GM23248 (cell line): ENCODE measurements around the gene FAM227B. TPM values are rescaled to one million over a fixed set of nuclear protein-coding genes. Genes with fewer than 3 reads are reported as not detected.
A peak's percentile ranks its signal among the peaks of the same experiment; 100 is the strongest.

ENCODE experiments used
- DNase-seq: peaks from one replicate; pipeline ENCODE4 v3.0.0-alpha.2; 2015
- H2AFZ ChIP-seq: fragments of 200-600 bp; sonication (generic); 2 replicates; pipeline ENCODE4 v1.6.1; 2016; ENCODE audit warnings: antibody characterized with exemption
- H3F3A ChIP-seq: fragments of 200-600 bp; sonication (generic); 2 replicates; pipeline ENCODE4 v1.6.1; 2016; ENCODE audit warnings: mild to moderate bottlenecking, antibody characterized with exemption, mixed run types; ENCODE audit not compliant: insufficient read depth
- H3K27ac ChIP-seq: fragments of 200-600 bp; sonication (generic); 2 replicates; pipeline ENCODE4 v1.5.1; 2016; ENCODE audit warnings: mild to moderate bottlenecking
- H3K27me3 ChIP-seq: fragments of 200-600 bp; sonication (generic); replicated peaks from 2 replicates; pipeline ENCODE4 v1.6.1; 2016; ENCODE audit warnings: mild to moderate bottlenecking; ENCODE audit not compliant: insufficient read depth
- H3K36me3 ChIP-seq: fragments of 200-600 bp; sonication (generic); 2 replicates; pipeline ENCODE4 v1.6.1; 2016; ENCODE audit warnings: low read depth, mild to moderate bottlenecking
- H3K4me1 ChIP-seq: fragments of 200-600 bp; sonication (generic); 2 replicates; pipeline ENCODE4 v1.6.1; 2016; ENCODE audit warnings: mild to moderate bottlenecking; ENCODE audit not compliant: insufficient read depth
- H3K4me2 ChIP-seq: fragments of 200-600 bp; sonication (generic); one replicate; pipeline ENCODE4 v1.6.1; 2016; ENCODE audit warnings: mild to moderate bottlenecking; ENCODE audit not compliant: unreplicated experiment
- H3K4me3 ChIP-seq: fragments of 200-600 bp; sonication (generic); 2 replicates; pipeline ENCODE4 v1.5.1; 2016; ENCODE audit warnings: mild to moderate bottlenecking
- H3K79me2 ChIP-seq: fragments of 200-600 bp; sonication (generic); 2 replicates; pipeline ENCODE4 v1.6.1; 2016; ENCODE audit warnings: mild to moderate bottlenecking; ENCODE audit not compliant: insufficient read depth
- H3K9ac ChIP-seq: fragments of 200-600 bp; sonication (generic); 2 replicates; pipeline ENCODE4 v1.6.1; 2016; ENCODE audit warnings: mild to moderate bottlenecking
- H3K9me2 ChIP-seq: fragments of 200-600 bp; sonication (generic); 2 replicates; pipeline ENCODE4 v1.6.1; 2016; ENCODE audit warnings: mixed run types, mild to moderate bottlenecking, moderate library complexity; ENCODE audit not compliant: insufficient read depth
- H3K9me3 ChIP-seq: fragments of 200-600 bp; sonication (generic); one replicate; pipeline ENCODE4 v1.6.1; 2017; ENCODE audit warnings: low read depth
- H4K20me1 ChIP-seq: fragments of 200-600 bp; sonication (generic); 2 replicates; pipeline ENCODE4 v1.6.0; 2016; ENCODE audit not compliant: insufficient read depth
- EZH2 ChIP-seq: fragments of 200-600 bp; sonication (generic); IDR thresholded peaks from 2 replicates; pipeline ENCODE4 v1.6.1; 2018; ENCODE audit warnings: antibody characterized with exemption, mild to moderate bottlenecking; ENCODE audit not compliant: insufficient read depth, poor library complexity, severe bottlenecking
- EZH2phosphoT487 ChIP-seq: fragments of 200-600 bp; sonication (generic); IDR thresholded peaks from 2 replicates; pipeline ENCODE4 v1.6.1; 2018; ENCODE audit warnings: antibody characterized with exemption, moderate library complexity, mild to moderate bottlenecking, low read depth; ENCODE audit not compliant: insufficient read depth
- WGBS, 2 experiments: methylation state at CpG; one replicate each; pipeline ENCODE4 v1.1.6; 2015 to 2017; ENCODE audit warnings: low lambda C conversion rate in 2 of 2, low coverage in 1 of 2; ENCODE audit errors: missing lambda C conversion rate in 2 of 2; 5-methylcytosine and 5-hydroxymethylcytosine counted together
- in situ Hi-C: fragments of 300-500 bp; cut with MboI; formaldehyde crosslinking; loops from 2 replicates; pipeline ENCODE4 v1.15.0; 2020
- polyA plus RNA-seq: library from polyadenylated mRNA; unstranded; fragments of >200 nt; fragmentation: Nextera tagmentation; extraction: Ambion mirVana; gene quantifications from 2 replicates; pipeline ENCODE4 v1.2.1, GENCODE V29; 2016
- total RNA-seq: library from RNA; depleted of rRNA; stranded (reverse); fragments of >200 nt; shearing (Covaris generic); gene quantifications from 2 replicates; pipeline ENCODE4 v1.2.3, GENCODE V29; 2014

FAM227B gene
- total and polyA plus RNA-seq, 2 experiments from 2014 or later, result 4.4 to 10.0 TPM

GRCh38 chr15:49343546-49343945 is 277.1 kb downstream of the FAM227B start:
- no peak overlapping the region for H3K4me3 ChIP-seq

GRCh38 chr15:49339656-49340055 is 281.0 kb downstream of the FAM227B start:
- Histone ChIP-seq H3K4me2 (no peak overlapping the region), H3K9ac (no peak overlapping the region), H3K4me3 (no peak overlapping the region), H3K9me3 (no peaks in the 10 kb centered on the region), H3K27me3 (no peaks in the 10 kb centered on the region), H3K79me2 (no peaks in the 10 kb centered on the region; the same call in 1 of the 2 replicates), H2AFZ (no peak overlapping the region), H4K20me1 (no peaks in the 10 kb centered on the region), H3F3A (no peaks in the 10 kb centered on the region), H3K27ac (no peak overlapping the region), H3K4me1 (no peaks in the 10 kb centered on the region), H3K36me3 (no peaks in the 10 kb centered on the region), H3K9me2 (peaks cover 5% of the 10 kb centered on the region; the same call in 1 of the 2 replicates)
- no peak for DNase-seq
- in situ Hi-C loops, result no loop called here
- TF ChIP-seq EZH2 (no peak), EZH2phosphoT487 (no peak)
- 72 to 74% methylated on average over 10 of the region's 10 CpGs for WGBS, 2 experiments

More at GRCh38 chr15:49343546-49343945, 277.1 kb downstream of the FAM227B start:
- no peak overlapping the region for H3K9ac ChIP-seq
- no peaks in the 10 kb centered on the region for H3K36me3 ChIP-seq
- H3K4me2 ChIP-seq, result no peak overlapping the region
- H3K27ac ChIP-seq, result no peak overlapping the region
- no peaks in the 10 kb centered on the region for H3F3A ChIP-seq
- DNase-seq, result no peak
- peaks cover 5% of the 10 kb centered on the region; the same call in 1 of the 2 replicates for H3K9me2 ChIP-seq
- in situ Hi-C loops, result no loop called here
- H2AFZ ChIP-seq, result no peak overlapping the region
- TF ChIP-seq EZH2phosphoT487, result no peak
- no peak for TF ChIP-seq EZH2
- no peaks in the 10 kb centered on the region for H4K20me1 ChIP-seq
- no peaks in the 10 kb centered on the region for H3K27me3 ChIP-seq
- no peaks in the 10 kb centered on the region for H3K9me3 ChIP-seq
- H3K79me2 ChIP-seq, result no peaks in the 10 kb centered on the region; the same call in 1 of the 2 replicates
- H3K4me1 ChIP-seq, result no peaks in the 10 kb centered on the region

- no peak overlapping the region for H3K4me3 ChIP-seq
- no peak overlapping the region for H3K4me2 ChIP-seq
- WGBS, 2 experiments, result 83 to 86% methylated on average over 3 of the region's 3 CpGs
- TF ChIP-seq EZH2, result no peak
- peaks cover 13% of the 10 kb centered on the region; the same call in 1 of the 2 replicates for H3K36me3 ChIP-seq
- H3K9me3 ChIP-seq, result no peaks in the 10 kb centered on the region
- no peaks in the 10 kb centered on the region for H3K27me3 ChIP-seq
- 0 out of 2 replicates have a peak overlapping the region, but pooled peaks have one; percentile 5 for H3K27ac ChIP-seq
- H3K4me1 ChIP-seq, result peaks cover 12% of the 10 kb centered on the region; the same call in 1 of the 2 replicates
- H4K20me1 ChIP-seq, result no peaks in the 10 kb centered on the region
- no peaks in the 10 kb centered on the region for H3K9me2 ChIP-seq
- H3F3A ChIP-seq, result peaks cover 4% of the 10 kb centered on the region; the same call in 1 of the 2 replicates
- DNase-seq, result peak; percentile 59
- H2AFZ ChIP-seq, result no peak overlapping the region
- H3K9ac ChIP-seq, result no peak overlapping the region
- in situ Hi-C loops, result no loop called here
- H3K79me2 ChIP-seq, result no peaks in the 10 kb centered on the region
These were observed 288.7 kb downstream of the FAM227B start for GRCh38 chr15:49331951-49332350.

GRCh38 chr15:49331442-49331841 is 289.2 kb downstream of the FAM227B start:
- Histone ChIP-seq H3K9me2 (no peaks in the 10 kb centered on the region), H2AFZ (no peak overlapping the region), H3K36me3 (peaks cover 13% of the 10 kb centered on the region; the same call in 1 of the 2 replicates), H3K27ac (no peak overlapping the region), H3K79me2 (no peaks in the 10 kb centered on the region), H3K4me1 (peaks cover 12% of the 10 kb centered on the region; the same call in 1 of the 2 replicates), H3K9ac (no peak overlapping the region), H3K9me3 (no peaks in the 10 kb centered on the region), H3K27me3 (no peaks in the 10 kb centered on the region), H3K4me2 (no peak overlapping the region), H4K20me1 (no peaks in the 10 kb centered on the region), H3F3A (peaks cover 4% of the 10 kb centered on the region; the same call in 1 of the 2 replicates), H3K4me3 (no peak overlapping the region)
- no peak for TF ChIP-seq EZH2phosphoT487
- TF ChIP-seq EZH2, result no peak
- peak; percentile 14 for DNase-seq
- in situ Hi-C loops, result no loop called here

GRCh38 chr15:49330166-49330565 is 290.5 kb downstream of the FAM227B start:
- Histone ChIP-seq H3K27me3 (no peaks in the 10 kb centered on the region), H2AFZ (no peak overlapping the region), H4K20me1 (no peaks in the 10 kb centered on the region), H3F3A (peaks cover 4% of the 10 kb centered on the region; the same call in 1 of the 2 replicates), H3K4me2 (no peak overlapping the region), H3K27ac (no peak overlapping the region), H3K9ac (no peak overlapping the region), H3K4me3 (no peak overlapping the region), H3K9me2 (no peaks in the 10 kb centered on the region), H3K36me3 (peaks cover 13% of the 10 kb centered on the region; the same call in 1 of the 2 replicates), H3K79me2 (no peaks in the 10 kb centered on the region), H3K9me3 (no peaks in the 10 kb centered on the region), H3K4me1 (peaks cover 12% of the 10 kb centered on the region; the same call in 1 of the 2 replicates)
- TF ChIP-seq EZH2, result no peak
- TF ChIP-seq EZH2phosphoT487, result no peak
- in situ Hi-C loops, result no loop called here
- peak; percentile 6 for DNase-seq
